Nephron (organoid): ENCODE results near the gene EFNB3.

ENCODE experiments used
- H3K27ac Mint-ChIP-seq, 3 experiments: 2 replicates each; pipeline ENCODE4 v1.8.0; 2020; ENCODE audit warnings: mixed read lengths in 3 of 3, mild to moderate bottlenecking in 2 of 3, moderate library complexity in 1 of 3
- H3K27me3 Mint-ChIP-seq: 2 replicates; pipeline ENCODE4 v1.8.0; 2021; ENCODE audit warnings: low read depth, mild to moderate bottlenecking, moderate library complexity, mixed read lengths
- H3K36me3 Mint-ChIP-seq: 2 replicates; pipeline ENCODE4 v1.8.0; 2020; ENCODE audit warnings: low read depth, mixed read lengths
- H3K4me1 Mint-ChIP-seq: 2 replicates; pipeline ENCODE4 v1.8.0; 2020; ENCODE audit warnings: mixed read lengths
- H3K4me3 Mint-ChIP-seq, 3 experiments: 2 replicates each; pipeline ENCODE4 v1.8.0; 2020; ENCODE audit warnings: mild to moderate bottlenecking in 3 of 3, mixed read lengths in 3 of 3, moderate library complexity in 2 of 3
- H3K9me3 Mint-ChIP-seq: 2 replicates; pipeline ENCODE4 v1.8.0; 2020; ENCODE audit warnings: mixed read lengths
- TF ChIP-seq, protein P1 (sequence below), 3 experiments: fragments of 200-600 bp; sonication (generic); IDR thresholded peaks; one replicate each; pipeline ENCODE4 v1.5.0; 2021; ENCODE audit warnings: antibody characterized with exemption in 3 of 3; ENCODE audit not compliant: unreplicated experiment in 3 of 3

EFNB3 gene

DNA sequence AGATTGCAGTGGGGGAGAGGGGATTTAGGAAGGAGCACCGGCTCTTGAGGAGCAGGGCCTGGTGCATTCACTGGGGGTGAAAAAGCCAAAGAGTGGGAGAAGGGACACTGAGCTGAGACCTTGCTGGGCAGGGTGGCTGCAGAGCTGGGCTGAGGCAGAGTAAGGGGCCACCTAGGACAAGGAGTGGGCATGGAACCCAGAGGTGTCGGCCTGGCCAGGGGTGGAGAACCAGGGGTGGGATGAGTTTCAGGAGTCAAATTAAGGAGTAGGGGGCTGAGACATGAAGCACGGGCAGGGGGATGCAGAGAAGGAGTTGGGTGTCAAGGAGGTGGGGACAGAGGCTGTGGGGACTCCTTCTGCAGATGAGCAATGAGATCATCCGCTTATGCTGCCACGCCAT, 32.6 kb downstream of the EFNB3 start:
- H3K36me3 Mint-ChIP-seq: no peaks in the 10 kb centered on the region

DNA sequence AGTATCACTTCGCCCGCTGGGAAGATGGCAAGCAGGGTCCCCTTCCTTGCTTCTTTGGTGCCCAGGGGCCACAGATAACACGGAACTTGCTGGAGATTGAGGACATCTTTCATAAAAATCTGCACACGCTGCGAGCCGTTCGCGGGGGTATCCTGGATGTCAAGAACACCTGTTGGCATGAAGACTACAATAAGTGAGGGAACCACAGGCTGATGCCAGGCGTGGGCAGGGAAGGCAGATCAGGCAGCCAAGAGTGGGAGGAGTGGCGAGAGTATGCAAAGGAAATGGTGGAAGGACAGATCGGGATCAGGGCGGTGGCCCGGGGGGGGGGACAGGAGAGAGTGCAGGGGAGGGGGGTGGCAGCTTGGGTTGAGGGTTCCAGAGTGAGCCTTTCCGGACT, 34.7 kb downstream of the EFNB3 start:
- TF ChIP-seq, protein P1, sequence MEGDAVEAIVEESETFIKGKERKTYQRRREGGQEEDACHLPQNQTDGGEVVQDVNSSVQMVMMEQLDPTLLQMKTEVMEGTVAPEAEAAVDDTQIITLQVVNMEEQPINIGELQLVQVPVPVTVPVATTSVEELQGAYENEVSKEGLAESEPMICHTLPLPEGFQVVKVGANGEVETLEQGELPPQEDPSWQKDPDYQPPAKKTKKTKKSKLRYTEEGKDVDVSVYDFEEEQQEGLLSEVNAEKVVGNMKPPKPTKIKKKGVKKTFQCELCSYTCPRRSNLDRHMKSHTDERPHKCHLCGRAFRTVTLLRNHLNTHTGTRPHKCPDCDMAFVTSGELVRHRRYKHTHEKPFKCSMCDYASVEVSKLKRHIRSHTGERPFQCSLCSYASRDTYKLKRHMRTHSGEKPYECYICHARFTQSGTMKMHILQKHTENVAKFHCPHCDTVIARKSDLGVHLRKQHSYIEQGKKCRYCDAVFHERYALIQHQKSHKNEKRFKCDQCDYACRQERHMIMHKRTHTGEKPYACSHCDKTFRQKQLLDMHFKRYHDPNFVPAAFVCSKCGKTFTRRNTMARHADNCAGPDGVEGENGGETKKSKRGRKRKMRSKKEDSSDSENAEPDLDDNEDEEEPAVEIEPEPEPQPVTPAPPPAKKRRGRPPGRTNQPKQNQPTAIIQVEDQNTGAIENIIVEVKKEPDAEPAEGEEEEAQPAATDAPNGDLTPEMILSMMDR (IDR thresholded peaks at IDR 0.05; ENCODE audit: unreplicated experiment in 3 of 3): no peak
- no peaks in the 10 kb centered on the region for H3K36me3 Mint-ChIP-seq

More for the DNA sequence above, 32.6 kb downstream of the EFNB3 start:
- no peak overlapping the region for H3K27ac Mint-ChIP-seq
- no peaks in the 10 kb centered on the region for H3K4me1 Mint-ChIP-seq
- TF ChIP-seq, protein P1 (IDR thresholded peaks at IDR 0.05; ENCODE audit: unreplicated experiment in 3 of 3): no peak
- no peaks in the 10 kb centered on the region for H3K9me3 Mint-ChIP-seq
- peaks cover 54% of the 10 kb centered on the region for H3K27me3 Mint-ChIP-seq
- no peak overlapping the region for H3K4me3 Mint-ChIP-seq

DNA sequence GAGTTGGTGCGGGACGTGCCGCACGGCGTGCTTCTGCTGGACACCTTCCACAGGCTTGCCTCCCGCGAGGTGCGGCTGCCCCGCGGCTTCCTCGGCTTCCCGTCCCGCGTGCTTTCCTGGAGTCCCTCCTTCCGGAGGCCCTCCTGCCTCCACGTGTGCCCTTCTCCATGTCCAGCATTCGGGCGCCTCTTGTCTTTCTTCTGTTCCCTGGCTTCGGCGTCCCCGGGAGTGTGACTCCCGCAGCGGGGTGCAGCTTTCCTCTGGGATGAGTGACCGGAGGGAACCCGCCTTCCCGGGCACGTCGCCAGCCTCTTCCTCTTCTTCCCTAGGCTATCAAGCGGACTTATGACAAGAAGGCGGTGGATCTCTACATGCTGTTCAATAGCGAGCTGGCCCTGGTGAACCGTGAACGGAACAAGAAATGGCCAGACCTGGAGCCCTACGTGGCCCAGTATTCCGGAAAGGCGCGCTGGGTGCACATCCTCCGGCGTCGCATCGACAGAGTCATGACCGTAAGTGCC, 35.5 kb downstream of the EFNB3 start:
- Mint-ChIP-seq H3K4me3 (no peak overlapping the region), H3K27me3 (peaks cover 43% of the 10 kb centered on the region), H3K9me3 (no peaks in the 10 kb centered on the region), H3K36me3 (no peaks in the 10 kb centered on the region), H3K27ac (no peak overlapping the region), H3K4me1 (peaks cover 9% of the 10 kb centered on the region)
- TF ChIP-seq, protein P1 (IDR thresholded peaks at IDR 0.05; ENCODE audit: unreplicated experiment in 3 of 3): no peak

More for the DNA sequence above, 34.7 kb downstream of the EFNB3 start:
- Mint-ChIP-seq H3K4me3 (no peak overlapping the region), H3K27ac (no peak overlapping the region), H3K27me3 (peaks cover 44% of the 10 kb centered on the region), H3K9me3 (no peaks in the 10 kb centered on the region), H3K4me1 (peaks cover 9% of the 10 kb centered on the region)

DNA sequence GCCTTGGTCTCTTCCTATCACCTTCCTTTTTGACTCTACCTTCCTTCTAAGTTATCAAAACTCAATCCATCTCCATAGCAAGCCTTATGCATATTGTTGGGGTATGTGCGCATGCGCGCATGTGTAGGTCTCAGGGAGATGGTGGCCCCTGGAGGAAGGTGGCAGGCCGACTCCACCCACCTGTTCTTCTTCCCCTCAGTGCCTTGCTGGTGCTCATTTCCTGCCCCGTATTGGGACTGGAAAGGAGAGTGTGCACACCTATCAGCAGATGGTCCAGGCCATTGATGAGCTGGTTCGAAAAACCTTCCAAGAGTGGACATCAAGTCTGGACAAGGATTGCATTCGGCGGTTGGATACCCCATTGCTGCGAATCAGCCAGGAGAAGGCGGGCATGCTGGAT, 37.7 kb downstream of the EFNB3 start:
- no peak overlapping the region for H3K4me3 Mint-ChIP-seq
- H3K27me3 Mint-ChIP-seq: peaks cover 23% of the 10 kb centered on the region
- no peaks in the 10 kb centered on the region for H3K36me3 Mint-ChIP-seq
- H3K27ac Mint-ChIP-seq: no peak overlapping the region
- TF ChIP-seq, protein P1 (IDR thresholded peaks at IDR 0.05; ENCODE audit: unreplicated experiment in 3 of 3): no peak
- peaks cover 16% of the 10 kb centered on the region for H3K4me1 Mint-ChIP-seq
- H3K9me3 Mint-ChIP-seq: no peaks in the 10 kb centered on the region

DNA sequence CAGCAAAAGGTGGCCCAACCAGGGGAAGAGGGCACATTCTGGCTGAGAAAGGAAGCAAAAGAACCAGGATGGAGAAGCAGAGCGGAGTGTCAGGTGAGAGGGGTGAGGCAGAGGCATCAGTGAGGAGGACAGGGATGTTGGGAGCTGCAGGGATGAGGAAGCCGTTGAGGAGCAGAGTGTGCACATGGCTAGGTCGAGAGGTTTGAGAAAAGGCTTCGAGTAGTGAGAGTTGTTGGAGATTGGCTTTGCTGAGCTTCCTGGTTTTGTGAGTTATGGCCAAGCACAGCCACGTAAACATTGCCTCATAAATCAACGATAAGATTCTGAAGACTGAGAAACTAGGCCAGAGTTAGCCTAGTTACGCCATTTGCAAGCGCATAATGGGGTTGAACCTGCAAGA, 39.4 kb downstream of the EFNB3 start:
- Mint-ChIP-seq H3K36me3 (no peaks in the 10 kb centered on the region), H3K27me3 (peaks cover 25% of the 10 kb centered on the region), H3K4me1 (peaks cover 22% of the 10 kb centered on the region)

More for the DNA sequence above, 39.4 kb downstream of the EFNB3 start:
- Mint-ChIP-seq H3K27ac (no peak overlapping the region), H3K9me3 (no peaks in the 10 kb centered on the region), H3K4me3 (no peak overlapping the region)
- TF ChIP-seq, protein P1 (IDR thresholded peaks at IDR 0.05; ENCODE audit: unreplicated experiment in 3 of 3): no peak
